Caco-2 (cell line): ENCODE measurements around the gene HNMT. TPM values are rescaled to one million over a fixed set of nuclear protein-coding genes. Genes with fewer than 3 reads are reported as not detected.

ENCODE experiments used
- BruUV-seq: library from RNA; stranded (reverse); fragments of 400-500 nt; replicated peaks from 2 replicates; lab custom pipeline; 2021; lab: Mats Ljungman, UMichigan
- CTCF ChIA-PET: fragments of 300-600 bp; sonication (Branson Sonifier 250); formaldehyde crosslinking; loops from one replicate; lab custom pipeline; 2022; ENCODE audit warnings: antibody characterized with exemption; lab: Charles Lee
- POLR2A ChIA-PET: fragments of 300-600 bp; sonication (Branson Sonifier 250); formaldehyde crosslinking; loops from one replicate; lab custom pipeline; 2022; ENCODE audit warnings: antibody characterized with exemption; lab: Charles Lee
- DNase-seq, 2 experiments: peaks; one replicate each; pipeline versions ENCODE4 v3.0.0 to v3.0.0-alpha.2; 2020 to 2022
- H3K27me3 ChIP-seq: replicated peaks from 2 replicates; pipeline ENCODE4 v1.6.0; 2011; ENCODE audit warnings: low read length; ENCODE audit not compliant: control insufficient read depth, insufficient read depth
- H3K36me3 ChIP-seq: 2 replicates; pipeline ENCODE4 v1.5.1; 2011; ENCODE audit warnings: low read length; ENCODE audit not compliant: control insufficient read depth, insufficient read depth
- H3K4me1 ChIP-seq: fragments of 250-450 bp; sonication (Bioruptor Pico); 2 replicates; pipeline ENCODE4 v1.5.1; 2020; ENCODE audit warnings: mild to moderate bottlenecking
- H3K4me3 ChIP-seq: 2 replicates; pipeline ENCODE4 v1.5.1; 2011; ENCODE audit warnings: low read depth, mild to moderate bottlenecking, control low read depth, low read length
- H3K9me3 ChIP-seq: fragments of 250-450 bp; sonication (Bioruptor Pico); 2 replicates; pipeline ENCODE4 v1.5.1; 2020; ENCODE audit warnings: mild to moderate bottlenecking, moderate library complexity
- H3K27ac Mint-ChIP-seq: one replicate; pipeline ENCODE4 v1.8.0; 2022; ENCODE audit warnings: mixed read lengths; ENCODE audit not compliant: unreplicated experiment
- H3K27me3 Mint-ChIP-seq: one replicate; pipeline ENCODE4 v1.8.0; 2022; ENCODE audit warnings: mixed read lengths; ENCODE audit not compliant: insufficient read depth, unreplicated experiment
- H3K36me3 Mint-ChIP-seq: one replicate; pipeline ENCODE4 v1.8.0; 2022; ENCODE audit warnings: mild to moderate bottlenecking, mixed read lengths; ENCODE audit not compliant: insufficient read depth, unreplicated experiment
- H3K4me1 Mint-ChIP-seq: one replicate; pipeline ENCODE4 v1.8.0; 2022; ENCODE audit warnings: low read depth, mixed read lengths; ENCODE audit not compliant: unreplicated experiment
- H3K4me3 Mint-ChIP-seq: one replicate; pipeline ENCODE4 v1.8.0; 2022; ENCODE audit warnings: mild to moderate bottlenecking, moderate library complexity, mixed read lengths; ENCODE audit not compliant: unreplicated experiment
- H3K9me3 Mint-ChIP-seq: one replicate; pipeline ENCODE4 v1.8.0; 2022; ENCODE audit warnings: mixed read lengths; ENCODE audit not compliant: unreplicated experiment
- intact Hi-C: fragments of 100-400 bp; cut with micrococcal nuclease; formaldehyde crosslinking; loops from one replicate; pipeline ENCODE4 v1.10.0; 2022; ENCODE audit not compliant: unreplicated experiment
- total RNA-seq: library from RNA; stranded (reverse); gene quantifications from 2 replicates; pipeline ENCODE4 v1.2.3, GENCODE V29; 2022
- TF ChIP-seq, protein P1 (sequence below), 2 experiments: fragments of 200-600 bp in 1 of 2; IDR thresholded peaks; 1 replicate in 1 of 2; 2 replicates in 1 of 2; pipeline versions ENCODE4 v1.5.1 to v1.8.0; 2011 to 2022; ENCODE audit warnings: antibody characterized with exemption in 1 of 2, control low read depth in 1 of 2, inconsistent platforms in 1 of 2, low read depth in 1 of 2, low read length in 1 of 2, mild to moderate bottlenecking in 1 of 2, moderate library complexity in 1 of 2; ENCODE audit not compliant: insufficient read depth in 1 of 2, severe bottlenecking in 1 of 2, unreplicated experiment in 1 of 2

The HNMT gene
- total RNA-seq, 1 experiment from 2014 or later: 42.8 TPM

DNA sequence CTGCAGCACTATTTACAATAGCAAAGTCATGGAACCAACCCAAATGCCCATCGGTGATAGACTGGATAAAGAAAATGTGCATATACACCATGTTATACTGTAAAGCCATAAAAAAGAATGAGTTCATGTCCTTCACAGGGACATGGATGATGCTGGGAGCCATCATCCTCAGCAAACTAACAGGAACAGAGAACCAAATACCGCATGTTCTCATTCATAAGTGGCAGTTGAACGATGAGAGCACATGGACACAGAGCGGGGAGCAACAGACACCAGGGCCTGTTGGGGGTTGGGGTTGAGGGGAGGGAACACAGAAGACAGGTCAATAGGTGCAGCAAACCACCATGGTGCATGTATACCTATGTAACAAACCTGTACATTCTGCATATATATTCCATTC is 33.5 kb downstream of the HNMT start:
- POLR2A ChIA-PET: no interaction called here
- TF ChIP-seq, protein P1, sequence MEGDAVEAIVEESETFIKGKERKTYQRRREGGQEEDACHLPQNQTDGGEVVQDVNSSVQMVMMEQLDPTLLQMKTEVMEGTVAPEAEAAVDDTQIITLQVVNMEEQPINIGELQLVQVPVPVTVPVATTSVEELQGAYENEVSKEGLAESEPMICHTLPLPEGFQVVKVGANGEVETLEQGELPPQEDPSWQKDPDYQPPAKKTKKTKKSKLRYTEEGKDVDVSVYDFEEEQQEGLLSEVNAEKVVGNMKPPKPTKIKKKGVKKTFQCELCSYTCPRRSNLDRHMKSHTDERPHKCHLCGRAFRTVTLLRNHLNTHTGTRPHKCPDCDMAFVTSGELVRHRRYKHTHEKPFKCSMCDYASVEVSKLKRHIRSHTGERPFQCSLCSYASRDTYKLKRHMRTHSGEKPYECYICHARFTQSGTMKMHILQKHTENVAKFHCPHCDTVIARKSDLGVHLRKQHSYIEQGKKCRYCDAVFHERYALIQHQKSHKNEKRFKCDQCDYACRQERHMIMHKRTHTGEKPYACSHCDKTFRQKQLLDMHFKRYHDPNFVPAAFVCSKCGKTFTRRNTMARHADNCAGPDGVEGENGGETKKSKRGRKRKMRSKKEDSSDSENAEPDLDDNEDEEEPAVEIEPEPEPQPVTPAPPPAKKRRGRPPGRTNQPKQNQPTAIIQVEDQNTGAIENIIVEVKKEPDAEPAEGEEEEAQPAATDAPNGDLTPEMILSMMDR (IDR thresholded peaks at IDR 0.05; ENCODE audit: insufficient read depth in 1 of 2, low read depth in 1 of 2, low read length in 1 of 2, severe bottlenecking in 1 of 2, unreplicated experiment in 1 of 2): no peak
- H3K36me3 Mint-ChIP-seq: peaks cover 7% of the 10 kb centered on the region
- Histone ChIP-seq H3K4me3 (no peak overlapping the region), H3K9me3 (peaks cover 24% of the 10 kb centered on the region), H3K27me3 (no peaks in the 10 kb centered on the region), H3K4me1 (no peaks in the 10 kb centered on the region), H3K36me3 (no peaks in the 10 kb centered on the region; the same call in 1 of the 2 replicates)
- H3K9me3 Mint-ChIP-seq: peaks cover 40% of the 10 kb centered on the region
- no peak for DNase-seq
- CTCF ChIA-PET: no interaction called here
- H3K27ac Mint-ChIP-seq: no peak overlapping the region
- BruUV-seq: no TSS peak
- no peak overlapping the region for H3K4me3 Mint-ChIP-seq
- no peaks in the 10 kb centered on the region for H3K27me3 Mint-ChIP-seq
- H3K4me1 Mint-ChIP-seq: no peaks in the 10 kb centered on the region
- intact Hi-C loops: no loop called here

DNA sequence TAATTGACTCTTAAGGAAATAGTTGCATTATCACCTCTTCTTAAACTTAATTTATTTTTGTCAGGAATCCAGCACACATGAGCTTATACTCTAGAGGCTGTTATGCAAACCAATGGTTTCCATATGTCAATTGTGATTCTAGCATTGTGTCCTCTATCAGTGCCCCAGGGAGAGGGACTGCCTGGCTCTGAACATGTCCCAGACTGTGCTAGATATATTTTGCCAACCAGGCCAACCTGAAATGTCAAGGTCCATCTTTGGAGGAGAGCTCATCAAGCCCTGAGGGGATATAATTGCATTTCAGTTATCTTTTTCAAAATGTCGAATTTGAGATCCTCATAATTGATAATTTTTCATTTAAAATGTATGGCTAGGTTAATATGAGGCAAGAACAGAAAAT is 34.2 kb downstream of the HNMT start:
- Mint-ChIP-seq H3K4me3 (no peak overlapping the region), H3K27me3 (no peaks in the 10 kb centered on the region), H3K4me1 (no peaks in the 10 kb centered on the region), H3K36me3 (peaks cover 5% of the 10 kb centered on the region), H3K27ac (no peak overlapping the region), H3K9me3 (peaks cover 32% of the 10 kb centered on the region)
- no peak for DNase-seq
- Histone ChIP-seq H3K9me3 (peaks cover 17% of the 10 kb centered on the region), H3K4me3 (no peak overlapping the region), H3K27me3 (no peaks in the 10 kb centered on the region), H3K4me1 (no peaks in the 10 kb centered on the region), H3K36me3 (no peaks in the 10 kb centered on the region)
- TF ChIP-seq, protein P1 (IDR thresholded peaks at IDR 0.05; ENCODE audit: insufficient read depth in 1 of 2, low read depth in 1 of 2, low read length in 1 of 2, severe bottlenecking in 1 of 2, unreplicated experiment in 1 of 2): no peak
- intact Hi-C loops: no loop called here
- no TSS peak for BruUV-seq
- POLR2A ChIA-PET: no interaction called here
- CTCF ChIA-PET: no interaction called here

DNA sequence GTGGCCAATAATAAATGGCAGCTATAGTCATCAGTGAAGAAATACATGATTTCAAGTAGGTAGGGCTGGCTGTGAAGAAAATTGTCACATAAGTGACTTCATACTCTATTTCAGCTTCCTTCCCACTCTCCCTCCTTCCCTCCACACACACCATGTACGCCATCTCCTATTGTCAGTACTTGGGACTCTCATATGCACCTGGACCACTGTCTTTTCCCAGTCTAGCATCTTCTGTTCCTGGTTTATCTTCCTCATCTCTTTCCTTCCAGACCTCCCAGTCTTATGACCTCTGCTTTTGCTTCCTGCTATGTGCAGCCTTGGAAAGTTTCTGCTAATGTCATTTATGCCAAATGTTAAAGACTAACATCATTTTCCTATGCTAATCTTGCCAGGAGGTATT is 35.0 kb downstream of the HNMT start:
- BruUV-seq: no TSS peak
- ChIA-PET CTCF (no interaction called here), POLR2A (no interaction called here)
- Histone ChIP-seq H3K27me3 (no peaks in the 10 kb centered on the region), H3K36me3 (no peaks in the 10 kb centered on the region), H3K9me3 (peaks cover 9% of the 10 kb centered on the region), H3K4me3 (no peak overlapping the region), H3K4me1 (no peaks in the 10 kb centered on the region)
- TF ChIP-seq, protein P1 (IDR thresholded peaks at IDR 0.05; ENCODE audit: insufficient read depth in 1 of 2, low read depth in 1 of 2, low read length in 1 of 2, severe bottlenecking in 1 of 2, unreplicated experiment in 1 of 2): no peak
- H3K4me1 Mint-ChIP-seq: no peaks in the 10 kb centered on the region
- no peak overlapping the region for H3K4me3 Mint-ChIP-seq
- intact Hi-C loops: no loop called here
- DNase-seq: no peak
- H3K36me3 Mint-ChIP-seq: no peaks in the 10 kb centered on the region
- peaks cover 24% of the 10 kb centered on the region for H3K9me3 Mint-ChIP-seq
- no peaks in the 10 kb centered on the region for H3K27me3 Mint-ChIP-seq
- no peak overlapping the region for H3K27ac Mint-ChIP-seq
